Body of pancreas (tissue), 4 donors: ENCODE results near the gene EPHB2. TPM values are rescaled to one million over a fixed set of nuclear protein-coding genes. Genes with fewer than 3 reads are reported as not detected.

Experiments
- ATAC-seq: fragments of 150-250 bp; one replicate; pipeline ENCODE4 v1.9.1; 2016
- DNase-seq, 4 donors: peaks; one replicate each; pipeline ENCODE4 v3.0.0-alpha.2; 2019
- H3K27ac ChIP-seq, 4 donors: fragments of 200-600 bp; sonication (generic); 1 replicate in 3 of 4; 2 replicates in 1 of 4; pipeline versions ENCODE4 v1.5.1 to v1.6.1; 2016 to 2019; ENCODE audit warnings: mild to moderate bottlenecking in 1 of 4, mixed read lengths in 1 of 4, moderate library complexity in 1 of 4
- H3K27me3 ChIP-seq, 2 donors: fragments of 200-600 bp; sonication (generic); one replicate each; pipeline ENCODE4 v1.6.0; 2016; ENCODE audit warnings: mild to moderate bottlenecking in 1 of 2
- H3K36me3 ChIP-seq, 2 donors: fragments of 200-600 bp; sonication (generic); replicated peaks in 1 of 2; 2 replicates each; pipeline ENCODE4 v1.5.1; 2016; ENCODE audit warnings: low read depth in 2 of 2; ENCODE audit not compliant: insufficient read depth in 1 of 2
- H3K4me1 ChIP-seq: fragments of 200-600 bp; sonication (generic); one replicate; pipeline ENCODE4 v1.6.0; 2016
- H3K4me3 ChIP-seq, 2 donors: fragments of 200-600 bp; sonication (generic); 1 replicate in 1 of 2; 2 replicates in 1 of 2; pipeline ENCODE4 v1.5.1; 2016 to 2019
- H3K9me3 ChIP-seq, 3 donors: fragments of 200-600 bp; sonication (generic); 1 replicate in 2 of 3; 2 replicates in 1 of 3; pipeline ENCODE4 v1.5.1; 2016
- POLR2A ChIP-seq, 3 donors: fragments of 450-650 bp; IDR thresholded peaks; one replicate each; pipeline ENCODE4 v1.6.1; 2016; ENCODE audit warnings: antibody characterized with exemption in 3 of 3, mild to moderate bottlenecking in 2 of 3
- WGBS, 2 donors: methylation state at CpG; one replicate each; pipeline ENCODE4 v1.1.5; 2017; 5-methylcytosine and 5-hydroxymethylcytosine counted together
- intact Hi-C: fragments of 100-400 bp; cut with DNase I; formaldehyde crosslinking; loops from one replicate; pipeline ENCODE4 v1.15.1; 2023
- total RNA-seq, 2 donors: library from RNA; depleted of rRNA; stranded (reverse); fragments of >200 nt; gene quantifications; one replicate each; pipeline ENCODE4 v1.1.0, GENCODE V29; 2016
- TF ChIP-seq, protein P1 (sequence below), 7 experiments: fragments of 450-650 bp in 4 of 7; fragments of 200-600 bp in 3 of 7; sonication (generic) in 3 of 7; IDR thresholded peaks; one replicate each; pipeline ENCODE4 v1.5.1; 2016 to 2019; ENCODE audit warnings: antibody characterized with exemption in 7 of 7

The EPHB2 gene
- total RNA-seq, 2 donors from 2014 or later, result 2.9 to 7.9 TPM

DNA sequence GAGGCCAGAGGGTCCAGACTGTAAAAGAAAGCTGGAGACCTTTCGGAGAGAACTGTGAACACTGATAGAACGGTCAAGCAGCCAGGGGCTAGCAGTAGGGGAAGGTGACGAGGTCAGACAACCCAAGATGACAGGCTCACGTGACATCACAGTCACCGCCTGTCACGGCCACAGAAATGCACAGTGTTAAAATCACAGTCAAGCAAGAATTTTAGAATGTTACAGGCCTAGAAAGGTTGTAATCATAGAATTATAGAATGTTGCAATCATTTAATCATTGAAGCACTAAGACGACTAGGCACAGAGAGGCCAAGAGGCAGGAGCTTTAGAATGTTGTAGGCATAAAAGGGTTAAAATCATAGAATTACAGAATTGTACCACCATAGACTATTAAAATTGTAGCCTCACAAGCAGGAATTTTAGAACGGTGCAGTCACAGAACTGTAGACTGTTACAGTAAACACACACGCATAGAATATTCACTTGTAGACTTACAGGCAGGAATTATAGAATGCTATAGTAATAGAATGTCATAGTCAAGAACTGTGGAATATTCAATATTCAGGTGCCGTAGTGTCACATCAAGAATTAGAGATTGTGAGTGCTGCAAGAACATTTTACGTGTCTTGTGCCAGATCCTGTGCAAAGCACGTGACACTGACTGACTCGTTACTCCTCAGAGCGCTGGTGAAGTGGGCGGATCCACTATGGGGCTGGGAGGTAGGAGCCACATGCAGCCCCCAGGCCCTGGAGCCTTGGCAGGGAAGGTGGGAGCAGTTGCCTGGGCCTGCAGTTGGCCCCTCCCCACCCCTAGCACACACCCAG lies 118.1 kb downstream of the EPHB2 start:
- intact Hi-C loops, result no loop called here
- no peak for TF ChIP-seq POLR2A (IDR thresholded peaks at IDR 0.05)
- TF ChIP-seq, protein P1, sequence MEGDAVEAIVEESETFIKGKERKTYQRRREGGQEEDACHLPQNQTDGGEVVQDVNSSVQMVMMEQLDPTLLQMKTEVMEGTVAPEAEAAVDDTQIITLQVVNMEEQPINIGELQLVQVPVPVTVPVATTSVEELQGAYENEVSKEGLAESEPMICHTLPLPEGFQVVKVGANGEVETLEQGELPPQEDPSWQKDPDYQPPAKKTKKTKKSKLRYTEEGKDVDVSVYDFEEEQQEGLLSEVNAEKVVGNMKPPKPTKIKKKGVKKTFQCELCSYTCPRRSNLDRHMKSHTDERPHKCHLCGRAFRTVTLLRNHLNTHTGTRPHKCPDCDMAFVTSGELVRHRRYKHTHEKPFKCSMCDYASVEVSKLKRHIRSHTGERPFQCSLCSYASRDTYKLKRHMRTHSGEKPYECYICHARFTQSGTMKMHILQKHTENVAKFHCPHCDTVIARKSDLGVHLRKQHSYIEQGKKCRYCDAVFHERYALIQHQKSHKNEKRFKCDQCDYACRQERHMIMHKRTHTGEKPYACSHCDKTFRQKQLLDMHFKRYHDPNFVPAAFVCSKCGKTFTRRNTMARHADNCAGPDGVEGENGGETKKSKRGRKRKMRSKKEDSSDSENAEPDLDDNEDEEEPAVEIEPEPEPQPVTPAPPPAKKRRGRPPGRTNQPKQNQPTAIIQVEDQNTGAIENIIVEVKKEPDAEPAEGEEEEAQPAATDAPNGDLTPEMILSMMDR (IDR thresholded peaks at IDR 0.05), result no peak
- Histone ChIP-seq H3K9me3 (no peaks in the 10 kb centered on the region), H3K27me3 (no peaks in the 10 kb centered on the region), H3K4me1 (peaks cover 45% of the 10 kb centered on the region), H3K4me3 (no peak overlapping the region), H3K27ac (peak overlapping the region; percentile 18 to 82 (median 69)), H3K36me3 (no peaks in the 10 kb centered on the region)
- ATAC-seq, result no peak
- WGBS, 2 donors, result 74 to 77% methylated on average over 11 to 15 of the region's 15 CpGs
- DNase-seq, result peak in 2 of 4 donors; percentile 30 to 35

DNA sequence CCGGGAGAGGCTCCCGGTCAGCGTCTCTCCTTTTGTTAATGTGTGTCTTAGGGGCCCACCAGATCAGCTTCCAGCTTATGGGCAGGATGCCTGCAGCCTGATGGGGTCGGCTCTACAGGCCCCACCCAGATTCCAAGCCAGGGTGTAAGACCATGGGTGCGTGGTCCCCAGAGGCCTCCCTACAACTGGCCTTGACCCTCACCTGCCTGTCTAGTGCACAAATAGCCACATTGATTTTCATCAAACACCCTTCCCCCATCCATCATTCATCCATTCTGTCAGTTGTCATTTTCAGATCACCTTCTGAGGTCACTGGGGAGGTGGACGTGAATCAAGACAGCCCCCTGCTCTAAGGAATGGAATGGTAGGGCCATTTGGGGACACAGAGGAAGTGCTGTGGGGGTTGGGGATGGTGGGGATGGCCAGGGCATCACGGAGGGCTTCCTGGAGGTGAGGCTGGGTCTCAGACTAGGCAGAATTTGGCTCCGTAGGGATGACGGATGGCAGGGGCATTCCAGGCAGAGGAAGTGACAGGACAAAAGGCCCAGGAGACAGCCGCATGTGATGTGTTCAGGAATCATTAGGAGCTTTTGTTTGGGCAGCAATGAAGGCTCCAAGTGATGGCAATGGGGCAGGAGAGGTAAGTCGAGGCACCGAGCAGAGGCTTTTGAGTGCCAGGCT lies 118.8 kb downstream of the EPHB2 start:
- H3K27me3 ChIP-seq, result no peaks in the 10 kb centered on the region
- peaks cover 45% of the 10 kb centered on the region for H3K4me1 ChIP-seq
- TF ChIP-seq, protein P1 (IDR thresholded peaks at IDR 0.05), result no peak
- TF ChIP-seq POLR2A (IDR thresholded peaks at IDR 0.05), result no peak
- intact Hi-C loops, result no loop called here
- no peak overlapping the region for H3K4me3 ChIP-seq
- ATAC-seq (no peak), DNase-seq (no peak)
- H3K9me3 ChIP-seq, result no peaks in the 10 kb centered on the region
- H3K36me3 ChIP-seq, result no peaks in the 10 kb centered on the region
- 60 to 63% methylated on average over 8 to 10 of the region's 12 CpGs for WGBS, 2 donors
- peak overlapping the region in 3 of 4 donors; percentile 65 to 82 (median 73) for H3K27ac ChIP-seq

DNA sequence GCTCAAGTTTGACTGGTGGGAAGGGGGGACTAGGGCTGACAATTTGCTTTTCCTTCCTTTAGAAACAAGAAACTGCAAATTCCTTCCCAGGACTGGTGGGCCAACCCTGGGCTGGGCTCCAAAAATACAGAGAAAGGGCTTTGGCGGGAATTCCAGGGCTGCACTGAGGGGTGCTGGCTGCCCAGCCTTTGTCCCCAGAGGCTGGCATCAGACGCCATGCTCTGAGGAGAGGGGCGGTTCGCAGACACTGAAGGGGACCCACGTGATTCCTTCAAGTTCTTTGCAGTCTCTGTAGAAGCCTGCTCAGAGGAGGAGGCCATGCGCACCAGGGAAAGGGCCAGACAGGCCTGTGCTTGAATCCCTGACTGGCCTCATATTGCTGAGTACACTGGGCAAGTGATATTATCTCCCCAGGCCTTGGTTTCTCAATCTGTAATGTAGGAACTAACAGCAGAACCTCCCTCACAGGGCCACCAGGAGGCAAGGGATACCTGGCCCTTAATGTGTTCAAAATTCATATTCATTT lies 119.5 kb downstream of the EPHB2 start:
- DNase-seq (no peak), ATAC-seq (no peak)
- no peaks in the 10 kb centered on the region for H3K36me3 ChIP-seq
- H3K4me1 ChIP-seq, result peaks cover 44% of the 10 kb centered on the region
- H3K4me3 ChIP-seq, result no peak overlapping the region
- intact Hi-C loops, result no loop called here
- no peaks in the 10 kb centered on the region for H3K9me3 ChIP-seq
- H3K27ac ChIP-seq, result no peak overlapping the region
- no peaks in the 10 kb centered on the region for H3K27me3 ChIP-seq
- TF ChIP-seq, protein P1 (IDR thresholded peaks at IDR 0.05), result no peak
- TF ChIP-seq POLR2A (IDR thresholded peaks at IDR 0.05), result no peak
- 82 to 88% methylated on average over 6 of the region's 6 CpGs for WGBS, 2 donors

DNA sequence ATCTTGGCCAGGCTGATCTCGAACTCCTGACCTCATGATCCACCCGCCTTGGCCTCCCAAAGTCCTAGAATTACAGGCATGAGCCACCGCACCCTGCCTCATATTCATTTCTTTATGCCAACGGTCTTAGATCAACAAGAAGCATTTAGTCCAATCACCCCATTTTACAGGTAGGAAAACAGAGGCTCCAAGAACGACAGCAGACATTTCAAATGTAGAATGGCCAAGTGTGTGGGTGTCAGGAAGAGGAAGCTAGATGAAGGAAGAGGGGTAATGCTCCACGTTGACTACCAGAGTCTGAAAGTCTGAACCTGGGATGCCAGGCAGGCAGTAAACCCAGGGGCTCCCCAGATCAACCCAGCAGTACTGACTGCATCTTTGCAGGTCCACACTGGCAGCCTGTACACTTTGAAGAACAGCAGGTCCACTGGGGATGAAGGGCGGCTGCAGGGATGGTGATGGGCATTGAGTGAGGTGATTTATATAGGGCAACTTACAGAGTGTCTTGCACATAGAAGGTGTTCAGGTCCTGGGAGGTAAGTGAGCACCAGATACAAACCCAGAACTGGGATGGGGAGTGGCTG lies 120.2 kb downstream of the EPHB2 start:
- Histone ChIP-seq H3K27ac (no peak overlapping the region), H3K27me3 (no peaks in the 10 kb centered on the region), H3K36me3 (no peaks in the 10 kb centered on the region), H3K4me3 (no peak overlapping the region), H3K9me3 (no peaks in the 10 kb centered on the region), H3K4me1 (peaks cover 37% of the 10 kb centered on the region)
- no peak for ATAC-seq
- WGBS, 2 donors, result 73 to 88% methylated on average over 7 of the region's 7 CpGs
- intact Hi-C loops, result no loop called here
- DNase-seq, result no peak
- TF ChIP-seq, protein P1 (IDR thresholded peaks at IDR 0.05), result no peak
- no peak for TF ChIP-seq POLR2A (IDR thresholded peaks at IDR 0.05)
